DOHH2 (cell line): ENCODE measurements around the gene KIF9.
"Not testable (repeated sequence)": the region's sequence is repeated elsewhere in the genome, so short reads cannot be mapped to it uniquely, and the experiment has no call there.

Experiments
- H3F3A ChIP-seq: fragments of 200-600 bp; sonication (generic), shearing (Covaris generic); 2 replicates; pipeline ENCODE4 v1.6.0; 2016; ENCODE audit warnings: antibody characterized with exemption, mild to moderate bottlenecking; ENCODE audit not compliant: control insufficient read depth, insufficient read depth
- H3K27ac ChIP-seq: fragments of 200-600 bp; sonication (generic); 2 replicates; pipeline ENCODE4 v1.5.1; 2014; ENCODE audit warnings: low read depth, mild to moderate bottlenecking, low read length, moderate library complexity
- H3K27me3 ChIP-seq: fragments of 200-600 bp; sonication (generic); 2 replicates; pipeline ENCODE4 v1.6.1; 2014; ENCODE audit warnings: mild to moderate bottlenecking, low read length, mixed read lengths; ENCODE audit not compliant: control insufficient read depth
- H3K36me3 ChIP-seq: fragments of 200-600 bp; sonication (generic); 2 replicates; pipeline ENCODE4 v1.6.1; 2014; ENCODE audit warnings: mild to moderate bottlenecking, low read length, moderate library complexity, mixed read lengths; ENCODE audit not compliant: control insufficient read depth
- H3K4me1 ChIP-seq: fragments of 200-600 bp; sonication (generic); 2 replicates; pipeline ENCODE4 v1.6.1; 2014; ENCODE audit warnings: mild to moderate bottlenecking, low read length, mixed read lengths; ENCODE audit not compliant: control insufficient read depth
- H3K4me2 ChIP-seq: fragments of 200-600 bp; sonication (generic); 2 replicates; pipeline ENCODE4 v1.6.0; 2014; ENCODE audit warnings: mild to moderate bottlenecking, low read length, moderate library complexity
- H3K4me3 ChIP-seq: fragments of 200-600 bp; sonication (generic); 2 replicates; pipeline ENCODE4 v1.5.1; 2014; ENCODE audit warnings: mild to moderate bottlenecking, low read length, mixed read lengths
- H3K79me2 ChIP-seq: fragments of 200-600 bp; sonication (generic); 2 replicates; pipeline ENCODE4 v1.6.1; 2014; ENCODE audit warnings: mild to moderate bottlenecking, low read length, mixed read lengths; ENCODE audit not compliant: control insufficient read depth
- H3K9me2 ChIP-seq: fragments of 200-600 bp; sonication (generic); replicated peaks from 2 replicates; pipeline ENCODE4 v1.6.1; 2014; ENCODE audit warnings: mild to moderate bottlenecking, low read length, mixed read lengths; ENCODE audit not compliant: control insufficient read depth
- H3K9me3 ChIP-seq: fragments of 200-600 bp; sonication (generic); 2 replicates; pipeline ENCODE4 v1.6.1; 2014; ENCODE audit warnings: antibody characterized with exemption, low read length, mixed read lengths; ENCODE audit not compliant: control insufficient read depth, insufficient read depth
- H4K20me1 ChIP-seq: fragments of 200-600 bp; sonication (generic); 2 replicates; pipeline ENCODE4 v1.6.0; 2014; ENCODE audit warnings: low read depth, mild to moderate bottlenecking, antibody characterized with exemption, low read length, moderate library complexity; ENCODE audit not compliant: control insufficient read depth, insufficient read depth
- EZH2phosphoT487 ChIP-seq: fragments of 200-600 bp; sonication (generic); IDR thresholded peaks from 2 replicates; pipeline ENCODE4 v1.6.1; 2017; ENCODE audit warnings: borderline replicate concordance, mild to moderate bottlenecking, antibody characterized with exemption, low read length, moderate library complexity, mixed read lengths
- TF ChIP-seq, protein P1 (sequence below): fragments of 200-600 bp; sonication (generic); IDR thresholded peaks from one replicate; pipeline ENCODE4 v1.5.1; 2014; ENCODE audit warnings: antibody characterized with exemption, mild to moderate bottlenecking, low read depth, low read length; ENCODE audit not compliant: poor library complexity, severe bottlenecking

KIF9 gene

DNA sequence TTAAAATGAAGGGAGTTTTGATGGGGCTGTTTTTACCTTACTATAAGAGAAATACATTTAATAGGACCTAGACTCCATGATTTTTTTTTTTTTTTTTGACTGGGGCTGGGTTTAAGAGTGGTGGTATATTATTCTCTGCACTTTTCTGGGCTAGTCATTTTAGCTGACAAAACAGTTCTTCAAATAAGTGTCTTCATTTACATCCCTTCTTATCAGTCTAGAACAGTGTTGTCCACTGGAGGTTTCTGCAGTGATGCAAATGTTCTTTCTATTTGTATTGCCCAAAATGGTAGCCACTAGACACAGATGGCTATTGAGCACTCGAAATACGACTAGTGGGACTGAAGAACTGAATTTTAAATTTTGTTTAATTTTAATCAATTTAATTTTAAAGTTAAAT, 37.4 kb upstream of the KIF9 start:
- Histone ChIP-seq H3K9me3 (no peaks in the 10 kb centered on the region), H3F3A (peaks cover 10% of the 10 kb centered on the region), H3K79me2 (peaks cover 10% of the 10 kb centered on the region; the same call in 1 of the 2 replicates), H3K9me2 (no peaks in the 10 kb centered on the region), H3K4me1 (no peaks in the 10 kb centered on the region), H3K27ac (no peak overlapping the region), H3K36me3 (peaks cover 49% of the 10 kb centered on the region), H3K4me3 (no peak overlapping the region), H3K4me2 (no peak overlapping the region), H4K20me1 (no peaks in the 10 kb centered on the region), H3K27me3 (no peaks in the 10 kb centered on the region)
- TF ChIP-seq, protein P1, sequence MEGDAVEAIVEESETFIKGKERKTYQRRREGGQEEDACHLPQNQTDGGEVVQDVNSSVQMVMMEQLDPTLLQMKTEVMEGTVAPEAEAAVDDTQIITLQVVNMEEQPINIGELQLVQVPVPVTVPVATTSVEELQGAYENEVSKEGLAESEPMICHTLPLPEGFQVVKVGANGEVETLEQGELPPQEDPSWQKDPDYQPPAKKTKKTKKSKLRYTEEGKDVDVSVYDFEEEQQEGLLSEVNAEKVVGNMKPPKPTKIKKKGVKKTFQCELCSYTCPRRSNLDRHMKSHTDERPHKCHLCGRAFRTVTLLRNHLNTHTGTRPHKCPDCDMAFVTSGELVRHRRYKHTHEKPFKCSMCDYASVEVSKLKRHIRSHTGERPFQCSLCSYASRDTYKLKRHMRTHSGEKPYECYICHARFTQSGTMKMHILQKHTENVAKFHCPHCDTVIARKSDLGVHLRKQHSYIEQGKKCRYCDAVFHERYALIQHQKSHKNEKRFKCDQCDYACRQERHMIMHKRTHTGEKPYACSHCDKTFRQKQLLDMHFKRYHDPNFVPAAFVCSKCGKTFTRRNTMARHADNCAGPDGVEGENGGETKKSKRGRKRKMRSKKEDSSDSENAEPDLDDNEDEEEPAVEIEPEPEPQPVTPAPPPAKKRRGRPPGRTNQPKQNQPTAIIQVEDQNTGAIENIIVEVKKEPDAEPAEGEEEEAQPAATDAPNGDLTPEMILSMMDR = no peak
- no peak for TF ChIP-seq EZH2phosphoT487

DNA sequence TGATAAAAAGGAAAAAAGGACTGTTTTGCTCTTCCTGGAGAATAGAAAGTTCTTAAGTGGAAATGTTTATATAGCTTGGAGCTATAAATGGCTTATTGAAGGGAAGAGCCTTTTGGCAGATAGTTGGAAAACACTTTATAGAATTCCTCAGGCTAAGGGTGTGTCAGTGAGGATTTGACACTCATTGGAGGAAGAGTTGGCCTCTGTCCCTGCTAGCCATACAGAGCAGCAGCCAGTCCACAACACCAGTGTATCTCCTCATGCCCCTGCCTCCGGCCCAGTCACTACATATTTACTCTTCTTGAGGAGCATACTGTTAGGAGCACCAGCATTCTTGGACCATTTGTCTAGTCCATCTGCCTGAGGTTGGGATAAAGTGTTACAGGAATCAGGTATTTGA, 36.3 kb upstream of the KIF9 start:
- Histone ChIP-seq H3K9me2 (no peaks in the 10 kb centered on the region), H3K79me2 (peaks cover 14% of the 10 kb centered on the region), H3F3A (peaks cover 10% of the 10 kb centered on the region), H3K27me3 (no peaks in the 10 kb centered on the region), H4K20me1 (no peaks in the 10 kb centered on the region), H3K36me3 (peaks cover 42% of the 10 kb centered on the region), H3K4me1 (no peaks in the 10 kb centered on the region), H3K27ac (no peak overlapping the region), H3K4me3 (no peak overlapping the region), H3K9me3 (no peaks in the 10 kb centered on the region), H3K4me2 (no peak overlapping the region)
- TF ChIP-seq, protein P1 = no peak
- no peak for TF ChIP-seq EZH2phosphoT487

DNA sequence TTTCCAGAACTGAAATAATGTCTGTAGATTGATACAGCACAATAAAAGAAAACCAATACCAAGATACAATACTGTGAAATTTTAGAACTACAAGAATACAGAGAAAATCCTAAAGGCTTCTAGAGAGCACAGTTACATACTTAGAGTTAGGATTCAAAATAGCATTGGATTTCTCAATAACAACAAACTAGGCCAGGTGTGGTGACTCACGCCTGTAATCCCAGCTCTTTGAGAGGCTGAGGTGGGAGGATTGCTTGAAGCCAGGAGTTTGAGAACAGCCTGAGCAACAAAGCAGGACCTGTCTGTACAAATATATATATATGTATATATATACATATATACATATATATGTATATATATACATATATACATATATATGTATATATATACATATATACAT, 33.6 kb upstream of the KIF9 start:
- not testable (repeated sequence) for H4K20me1 ChIP-seq, H3K27me3 ChIP-seq, H3K4me3 ChIP-seq, H3K4me2 ChIP-seq, H3F3A ChIP-seq, H3K27ac ChIP-seq, H3K4me1 ChIP-seq, H3K9me2 ChIP-seq, H3K9me3 ChIP-seq
- Histone ChIP-seq H3K79me2 (peaks cover 23% of the 10 kb centered on the region), H3K36me3 (peaks cover 21% of the 10 kb centered on the region)

DNA sequence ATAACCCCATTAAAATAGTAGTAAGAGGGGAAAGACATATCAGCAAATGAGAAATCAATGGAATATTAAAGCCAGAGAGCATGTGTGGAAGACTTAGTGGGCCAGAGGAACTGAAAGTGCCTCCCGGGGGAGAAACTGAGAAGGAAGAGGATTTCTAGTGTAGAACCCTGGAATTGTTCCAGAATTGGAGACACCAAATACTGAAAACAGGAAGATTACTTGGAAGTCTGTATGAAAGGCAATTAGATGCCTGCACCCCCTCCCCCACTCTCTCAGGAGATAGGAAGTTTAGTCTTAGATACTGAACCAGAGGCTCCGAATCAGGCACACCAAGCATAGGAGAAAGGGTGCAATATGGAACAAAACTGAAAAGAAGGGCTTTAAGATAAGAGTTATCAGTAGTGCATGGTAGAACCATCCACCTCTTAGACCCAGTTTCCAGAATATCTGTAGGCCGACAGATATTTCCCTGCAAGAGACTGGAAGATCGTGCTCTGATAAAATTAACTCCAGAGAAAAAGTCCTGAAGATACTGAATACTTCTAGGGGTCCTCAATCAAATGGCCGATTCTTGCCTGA, 32.6 kb upstream of the KIF9 start:
- Histone ChIP-seq H3K9me2 (no peaks in the 10 kb centered on the region), H3K79me2 (peaks cover 31% of the 10 kb centered on the region), H3K4me3 (no peak overlapping the region), H3K9me3 (no peaks in the 10 kb centered on the region), H3K36me3 (peaks cover 13% of the 10 kb centered on the region), H3K27ac (no peak overlapping the region), H3K4me2 (no peak overlapping the region), H4K20me1 (no peaks in the 10 kb centered on the region), H3F3A (peaks cover 6% of the 10 kb centered on the region), H3K27me3 (no peaks in the 10 kb centered on the region), H3K4me1 (no peaks in the 10 kb centered on the region)
- no peak for TF ChIP-seq EZH2phosphoT487
- TF ChIP-seq, protein P1 = no peak
